IMR-90 (cell line): ENCODE data around the gene ABAT. TPM values are rescaled to one million over a fixed set of nuclear protein-coding genes. Genes with fewer than 3 reads are reported as not detected.

Source experiments
- ATAC-seq: fragments of 200-7000 bp; cut with Tn5 transposase; 2 replicates; pipeline ENCODE4 v1.9.1; 2020; ENCODE audit warnings: low read depth, mild to moderate bottlenecking, moderate library complexity
- BruUV-seq: library from RNA; stranded (reverse); fragments of 400-500 nt; replicated peaks from 2 replicates; lab custom pipeline; 2021; lab: Mats Ljungman, UMichigan
- CTCF ChIA-PET: fragments of 300-600 bp; formaldehyde crosslinking; extraction: SDS; loops from one replicate; lab custom pipeline; 2021; ENCODE audit warnings: antibody characterized with exemption; lab: Yijun Ruan, JAX
- POLR2A ChIA-PET: fragments of 300-600 bp; sonication (Branson Sonifier 250); formaldehyde crosslinking; loops from one replicate; lab custom pipeline; 2022; ENCODE audit warnings: antibody characterized with exemption; ENCODE audit not compliant: unreplicated experiment; lab: Charles Lee
- DNase-seq: peaks from one replicate; pipeline ENCODE4 v3.0.0; 2013
- H2AFZ ChIP-seq: replicated peaks from 2 replicates; pipeline ENCODE3; 2013; ENCODE audit warnings: low read length, mild to moderate bottlenecking; ENCODE audit not compliant: poor library complexity
- H2AK5ac ChIP-seq: 2 replicates; pipeline ENCODE4 v1.6.1; 2013; ENCODE audit warnings: low read depth, low read length, inconsistent platforms
- H2AK9ac ChIP-seq: replicated peaks from 2 replicates; pipeline ENCODE3; 2013; ENCODE audit warnings: mild to moderate bottlenecking, low read depth, low read length, moderate library complexity; ENCODE audit not compliant: poor library complexity
- H2BK120ac ChIP-seq: 2 replicates; pipeline ENCODE4 v1.6.1; 2013; ENCODE audit warnings: low read depth, low read length, inconsistent platforms
- H2BK15ac ChIP-seq: 3 replicates; pipeline ENCODE4 v1.6.1; 2013; ENCODE audit warnings: low read depth, low read length, inconsistent platforms
- H2BK20ac ChIP-seq: 2 replicates; pipeline ENCODE4 v1.6.1; 2013; ENCODE audit warnings: low read depth, mild to moderate bottlenecking, inconsistent platforms, low read length, moderate library complexity
- H2BK5ac ChIP-seq: 2 replicates; pipeline ENCODE4 v1.6.1; 2013; ENCODE audit warnings: mild to moderate bottlenecking, low read depth, low read length, inconsistent platforms; ENCODE audit not compliant: poor library complexity, severe bottlenecking
- H3K14ac ChIP-seq: replicated peaks from 2 replicates; pipeline ENCODE4 v1.6.1; 2013; ENCODE audit warnings: low read depth, low read length, inconsistent platforms
- H3K18ac ChIP-seq: 2 replicates; pipeline ENCODE4 v1.6.1; 2013; ENCODE audit warnings: low read depth, low read length, control low read depth
- H3K23ac ChIP-seq: 2 replicates; pipeline ENCODE4 v1.6.1; 2013; ENCODE audit warnings: low read depth, low read length, inconsistent platforms
- H3K27ac ChIP-seq: 2 replicates; pipeline ENCODE4 v1.5.1; 2013; ENCODE audit warnings: mild to moderate bottlenecking, control low read depth, low read length; ENCODE audit not compliant: insufficient read depth
- H3K27me3 ChIP-seq: 2 replicates; pipeline ENCODE4 v1.6.1; 2013; ENCODE audit warnings: low read length; ENCODE audit not compliant: control insufficient read depth, insufficient read depth
- H3K36me3 ChIP-seq: 2 replicates; pipeline ENCODE4 v1.6.1; 2013; ENCODE audit warnings: low read length, mixed read lengths; ENCODE audit not compliant: control insufficient read depth, insufficient read depth
- H3K4ac ChIP-seq: 2 replicates; pipeline ENCODE4 v1.6.1; 2013; ENCODE audit warnings: low read depth, low read length, inconsistent platforms
- H3K4me1 ChIP-seq: 2 replicates; pipeline ENCODE4 v1.6.1; 2013; ENCODE audit warnings: low read length, mixed read lengths; ENCODE audit not compliant: control insufficient read depth, insufficient read depth
- H3K4me2 ChIP-seq: 2 replicates; pipeline ENCODE4 v1.6.1; 2013; ENCODE audit warnings: low read depth, mild to moderate bottlenecking, control low read depth, low read length, moderate library complexity
- H3K4me3 ChIP-seq: 2 replicates; pipeline ENCODE4 v1.5.1; 2013; ENCODE audit warnings: low read depth, mild to moderate bottlenecking, control low read depth, low read length, moderate library complexity; ENCODE audit not compliant: insufficient read depth
- H3K56ac ChIP-seq: 2 replicates; pipeline ENCODE4 v1.6.1; 2013; ENCODE audit warnings: low read length, inconsistent platforms; ENCODE audit not compliant: insufficient read depth; ENCODE audit errors: extremely low read depth
- H3K79me1 ChIP-seq, 2 experiments: 2 replicates each; pipeline ENCODE4 v1.6.1; 2013; ENCODE audit warnings: low read length in 2 of 2, inconsistent platforms in 1 of 2, low read depth in 1 of 2
- H3K9ac ChIP-seq: 2 replicates; pipeline ENCODE4 v1.6.1; 2013; ENCODE audit warnings: low read depth, low read length, control low read depth
- H3K9me1 ChIP-seq: 2 replicates; pipeline ENCODE4 v1.6.1; 2013; ENCODE audit warnings: low read length, inconsistent platforms; ENCODE audit not compliant: insufficient read depth
- H3K9me3 ChIP-seq: 2 replicates; pipeline ENCODE4 v1.6.1; 2013; ENCODE audit warnings: low read length; ENCODE audit not compliant: control insufficient read depth, insufficient read depth
- H4K20me1 ChIP-seq: 2 replicates; pipeline ENCODE4 v1.6.1; 2013; ENCODE audit warnings: low read length, inconsistent platforms; ENCODE audit not compliant: insufficient read depth
- H4K5ac ChIP-seq: 2 replicates; pipeline ENCODE4 v1.6.1; 2013; ENCODE audit warnings: mild to moderate bottlenecking, low read depth, low read length, control low read depth
- H4K8ac ChIP-seq, 2 experiments: 2 replicates each; pipeline ENCODE4 v1.6.1; 2013; ENCODE audit warnings: low read depth in 2 of 2, low read length in 2 of 2, control low read depth in 1 of 2, inconsistent platforms in 1 of 2
- H4K91ac ChIP-seq: 2 replicates; pipeline ENCODE4 v1.6.1; 2013; ENCODE audit warnings: low read depth, low read length, inconsistent platforms; ENCODE audit not compliant: insufficient read depth
- BHLHE40 ChIP-seq: fragments of 150-350 bp; IDR thresholded peaks from 2 replicates; pipeline ENCODE4 v1.6.1; 2016; ENCODE audit warnings: mild to moderate bottlenecking, low read depth, low read length
- CEBPB ChIP-seq: IDR thresholded peaks from 2 replicates; pipeline ENCODE4 v1.6.1; 2012; ENCODE audit warnings: low read depth, low read length, improper control_type of control experiment
- CHD1 ChIP-seq: IDR thresholded peaks from 2 replicates; pipeline ENCODE4 v1.6.1; 2012; ENCODE audit warnings: low read depth, low read length, improper control_type of control experiment
- FOS ChIP-seq: fragments of 150-350 bp; IDR thresholded peaks from 2 replicates; pipeline ENCODE4 v1.6.1; 2016; ENCODE audit warnings: low read depth, low read length
- MAFK ChIP-seq: IDR thresholded peaks from 2 replicates; pipeline ENCODE4 v1.6.1; 2012; ENCODE audit warnings: low read depth, low read length, improper control_type of control experiment
- MAZ ChIP-seq: IDR thresholded peaks from 2 replicates; pipeline ENCODE4 v1.6.1; 2012; ENCODE audit warnings: low read depth, mild to moderate bottlenecking, low read length, improper control_type of control experiment, moderate library complexity, borderline replicate concordance
- MXI1 ChIP-seq: IDR thresholded peaks from 2 replicates; pipeline ENCODE4 v1.6.1; 2012; ENCODE audit warnings: low read depth, mild to moderate bottlenecking, low read length, moderate library complexity, borderline replicate concordance
- NFE2L2 ChIP-seq: fragments of 150-350 bp; IDR thresholded peaks from 2 replicates; pipeline ENCODE4 v1.6.1; 2016; ENCODE audit warnings: low read depth, mild to moderate bottlenecking, low read length
- POLR2A ChIP-seq: IDR thresholded peaks from 2 replicates; pipeline ENCODE4 v1.6.1; 2012; ENCODE audit warnings: mild to moderate bottlenecking, low read depth, low read length
- RAD21 ChIP-seq: IDR thresholded peaks from 2 replicates; pipeline ENCODE4 v1.6.1; 2012; ENCODE audit warnings: low read length, improper control_type of control experiment
- RCOR1 ChIP-seq: IDR thresholded peaks from 2 replicates; pipeline ENCODE4 v1.6.1; 2012; ENCODE audit warnings: mild to moderate bottlenecking, low read length, improper control_type of control experiment; ENCODE audit not compliant: insufficient replicate concordance
- RFX5 ChIP-seq: IDR thresholded peaks from 2 replicates; pipeline ENCODE4 v1.8.0; 2012; ENCODE audit warnings: low read depth, mild to moderate bottlenecking, low read length, moderate library complexity
- SMC3 ChIP-seq: fragments of 150-350 bp; IDR thresholded peaks from 2 replicates; pipeline ENCODE4 v1.6.1; 2016; ENCODE audit warnings: low read depth, mild to moderate bottlenecking, antibody characterized with exemption, low read length, moderate library complexity
- WGBS, 2 experiments: methylation state at CpG; one replicate each; pipeline versions ENCODE4 v1.1.5 to v1.1.7; 2013; ENCODE audit warnings: missing lambda C conversion rate in 2 of 2; ENCODE audit not compliant: insufficient read length in 1 of 2; ENCODE audit errors: extremely low coverage in 2 of 2; 5-methylcytosine and 5-hydroxymethylcytosine counted together
- dilution Hi-C: fragments of 300-500 bp; cut with HindIII; formaldehyde crosslinking; loops from one replicate; pipeline ENCODE4 v1.14.3; 2018; ENCODE audit warnings: low sequenced_read_pairs; ENCODE audit not compliant: unreplicated experiment
- in situ Hi-C: fragments of 300-500 bp; cut with MboI; formaldehyde crosslinking; loops from 3 replicates; pipeline ENCODE4 v1.14.3; 2019; ENCODE audit warnings: low sequenced_read_pairs, inconsistent platforms, mixed read lengths
- intact Hi-C: fragments of 100-400 bp; cut with micrococcal nuclease; formaldehyde crosslinking; loops from 2 replicates; pipeline ENCODE4 v1.10.0; 2022
- polyA plus RNA-seq, 3 experiments: library from polyadenylated mRNA; depleted of rRNA; stranded (reverse); fragments of >200 nt; gene quantifications; 2 replicates each; pipeline ENCODE4 v1.2.3, GENCODE V29; 2012; ENCODE audit warnings: low replicate concordance in 1 of 3
- total RNA-seq: library from RNA; depleted of rRNA; stranded (reverse); fragments of >200 nt; gene quantifications from 2 replicates; pipeline ENCODE4 v1.2.3, GENCODE V29; 2012
- TF ChIP-seq, protein P1 (sequence below): fragments of 150-350 bp; IDR thresholded peaks from 2 replicates; pipeline ENCODE4 v1.6.1; 2017; ENCODE audit warnings: mild to moderate bottlenecking, antibody characterized with exemption, low read length, low read depth
- TF ChIP-seq, protein P2 (sequence below): conservative IDR thresholded peaks from 2 replicates; pipeline ENCODE4 v1.5.1; 2012; ENCODE audit warnings: mild to moderate bottlenecking, low read depth, low read length, improper control_type of control experiment
- TF ChIP-seq, protein P3 (sequence below): fragments of 150-350 bp; IDR thresholded peaks from 2 replicates; pipeline ENCODE4 v1.6.1; 2016; ENCODE audit warnings: low read depth, mild to moderate bottlenecking, low read length, moderate library complexity, borderline replicate concordance

ABAT gene
- total and polyA plus RNA-seq, 2 of the 4 experiments (the other 2 are of a cell fraction): 4.5 to 6.9 TPM

DNA sequence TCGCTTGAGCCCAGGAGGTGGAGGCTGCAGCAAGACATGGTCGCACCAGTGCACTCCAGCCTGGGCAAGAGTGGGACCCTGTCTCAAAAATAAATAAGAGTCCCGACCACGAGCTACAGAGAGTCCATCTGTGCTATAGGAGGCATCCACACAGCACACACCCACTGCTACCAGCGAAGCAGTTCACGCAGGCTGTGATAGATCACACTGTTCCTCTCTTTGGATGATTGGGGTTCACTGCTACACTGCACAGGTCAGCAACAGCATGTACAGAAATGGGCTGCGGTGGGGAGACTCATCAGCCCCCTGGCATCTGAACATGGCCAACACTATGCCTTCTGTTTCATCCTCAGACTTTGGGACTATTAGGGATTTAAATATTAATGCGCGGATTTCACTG, 157.0 kb downstream of the ABAT start:
- in situ Hi-C loops (no loop called here), dilution Hi-C loops (no loop called here), intact Hi-C loops (no loop called here)
- ATAC-seq (no peak), DNase-seq (no peak)
- H3K9me3 ChIP-seq: no peaks in the 10 kb centered on the region
- no peak overlapping the region for H2AK5ac ChIP-seq
- H3K27me3 ChIP-seq: no peaks in the 10 kb centered on the region
- 100% methylated on average over 1 of the region's 9 CpGs; no CpG with 5 or more reads in 1 of the 2 experiments for WGBS, 2 experiments
- H3K4me1 ChIP-seq: no peaks in the 10 kb centered on the region
- peaks cover 32% of the 10 kb centered on the region for H4K20me1 ChIP-seq
- H2AK9ac ChIP-seq: no peak overlapping the region
- no peak overlapping the region for H3K4ac ChIP-seq
- peaks cover 32 to 59% of the 10 kb centered on the region in 2 experiments for H3K79me1 ChIP-seq
- H3K9me1 ChIP-seq: peaks cover 12% of the 10 kb centered on the region
- H3K4me3 ChIP-seq: no peak overlapping the region
- H3K18ac ChIP-seq: no peak overlapping the region
- H3K36me3 ChIP-seq: peaks cover 40% of the 10 kb centered on the region
- BruUV-seq: no TSS peak
- H2BK5ac ChIP-seq: no peak overlapping the region
- no peak overlapping the region for H2AFZ ChIP-seq
- no peak overlapping the region for H3K56ac ChIP-seq
- H2BK120ac ChIP-seq: no peak overlapping the region
- H3K9ac ChIP-seq: no peak overlapping the region
- ChIA-PET POLR2A (no interaction called here), CTCF (interaction anchor here (0.6 kb wide), 1 partner anchor 14 kb away, joined by 3 read pairs; no protein-coding TSS in a partner anchor)
- H4K8ac ChIP-seq: no peak overlapping the region; a peak in 1 of 4 replicates
- no peak overlapping the region for H4K5ac ChIP-seq
- H3K27ac ChIP-seq: no peak overlapping the region
- no peak overlapping the region for H3K14ac ChIP-seq
- no peak overlapping the region for H2BK15ac ChIP-seq
- no peak overlapping the region for H4K91ac ChIP-seq
- no peak overlapping the region for H3K4me2 ChIP-seq
- H3K23ac ChIP-seq: no peak overlapping the region
- no peak for TF ChIP-seq NFE2L2
- TF ChIP-seq RAD21: no peak
- TF ChIP-seq MAZ: no peak
- TF ChIP-seq, protein P1, sequence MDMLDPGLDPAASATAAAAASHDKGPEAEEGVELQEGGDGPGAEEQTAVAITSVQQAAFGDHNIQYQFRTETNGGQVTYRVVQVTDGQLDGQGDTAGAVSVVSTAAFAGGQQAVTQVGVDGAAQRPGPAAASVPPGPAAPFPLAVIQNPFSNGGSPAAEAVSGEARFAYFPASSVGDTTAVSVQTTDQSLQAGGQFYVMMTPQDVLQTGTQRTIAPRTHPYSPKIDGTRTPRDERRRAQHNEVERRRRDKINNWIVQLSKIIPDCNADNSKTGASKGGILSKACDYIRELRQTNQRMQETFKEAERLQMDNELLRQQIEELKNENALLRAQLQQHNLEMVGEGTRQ: no peak
- TF ChIP-seq MAFK: no peak
- TF ChIP-seq POLR2A: no peak
- TF ChIP-seq MXI1: no peak
- TF ChIP-seq RFX5: no peak
- no peak for TF ChIP-seq SMC3
- TF ChIP-seq RCOR1: no peak
- TF ChIP-seq CEBPB: no peak
- no peak for TF ChIP-seq BHLHE40
- TF ChIP-seq FOS: no peak
- no peak for TF ChIP-seq CHD1
- TF ChIP-seq, protein P2, sequence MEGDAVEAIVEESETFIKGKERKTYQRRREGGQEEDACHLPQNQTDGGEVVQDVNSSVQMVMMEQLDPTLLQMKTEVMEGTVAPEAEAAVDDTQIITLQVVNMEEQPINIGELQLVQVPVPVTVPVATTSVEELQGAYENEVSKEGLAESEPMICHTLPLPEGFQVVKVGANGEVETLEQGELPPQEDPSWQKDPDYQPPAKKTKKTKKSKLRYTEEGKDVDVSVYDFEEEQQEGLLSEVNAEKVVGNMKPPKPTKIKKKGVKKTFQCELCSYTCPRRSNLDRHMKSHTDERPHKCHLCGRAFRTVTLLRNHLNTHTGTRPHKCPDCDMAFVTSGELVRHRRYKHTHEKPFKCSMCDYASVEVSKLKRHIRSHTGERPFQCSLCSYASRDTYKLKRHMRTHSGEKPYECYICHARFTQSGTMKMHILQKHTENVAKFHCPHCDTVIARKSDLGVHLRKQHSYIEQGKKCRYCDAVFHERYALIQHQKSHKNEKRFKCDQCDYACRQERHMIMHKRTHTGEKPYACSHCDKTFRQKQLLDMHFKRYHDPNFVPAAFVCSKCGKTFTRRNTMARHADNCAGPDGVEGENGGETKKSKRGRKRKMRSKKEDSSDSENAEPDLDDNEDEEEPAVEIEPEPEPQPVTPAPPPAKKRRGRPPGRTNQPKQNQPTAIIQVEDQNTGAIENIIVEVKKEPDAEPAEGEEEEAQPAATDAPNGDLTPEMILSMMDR: no peak
- TF ChIP-seq, protein P3, sequence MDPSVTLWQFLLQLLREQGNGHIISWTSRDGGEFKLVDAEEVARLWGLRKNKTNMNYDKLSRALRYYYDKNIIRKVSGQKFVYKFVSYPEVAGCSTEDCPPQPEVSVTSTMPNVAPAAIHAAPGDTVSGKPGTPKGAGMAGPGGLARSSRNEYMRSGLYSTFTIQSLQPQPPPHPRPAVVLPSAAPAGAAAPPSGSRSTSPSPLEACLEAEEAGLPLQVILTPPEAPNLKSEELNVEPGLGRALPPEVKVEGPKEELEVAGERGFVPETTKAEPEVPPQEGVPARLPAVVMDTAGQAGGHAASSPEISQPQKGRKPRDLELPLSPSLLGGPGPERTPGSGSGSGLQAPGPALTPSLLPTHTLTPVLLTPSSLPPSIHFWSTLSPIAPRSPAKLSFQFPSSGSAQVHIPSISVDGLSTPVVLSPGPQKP: no peak
- H2BK20ac ChIP-seq: no peak overlapping the region
